ENCODE measurements around the gene EMILIN1. TPM values are rescaled to one million over a fixed set of nuclear protein-coding genes. Genes with fewer than 3 reads are reported as not detected.

EMILIN1 gene
- total RNA-seq, 1 experiment from 2014 or later: 0.19 TPM

DNA sequence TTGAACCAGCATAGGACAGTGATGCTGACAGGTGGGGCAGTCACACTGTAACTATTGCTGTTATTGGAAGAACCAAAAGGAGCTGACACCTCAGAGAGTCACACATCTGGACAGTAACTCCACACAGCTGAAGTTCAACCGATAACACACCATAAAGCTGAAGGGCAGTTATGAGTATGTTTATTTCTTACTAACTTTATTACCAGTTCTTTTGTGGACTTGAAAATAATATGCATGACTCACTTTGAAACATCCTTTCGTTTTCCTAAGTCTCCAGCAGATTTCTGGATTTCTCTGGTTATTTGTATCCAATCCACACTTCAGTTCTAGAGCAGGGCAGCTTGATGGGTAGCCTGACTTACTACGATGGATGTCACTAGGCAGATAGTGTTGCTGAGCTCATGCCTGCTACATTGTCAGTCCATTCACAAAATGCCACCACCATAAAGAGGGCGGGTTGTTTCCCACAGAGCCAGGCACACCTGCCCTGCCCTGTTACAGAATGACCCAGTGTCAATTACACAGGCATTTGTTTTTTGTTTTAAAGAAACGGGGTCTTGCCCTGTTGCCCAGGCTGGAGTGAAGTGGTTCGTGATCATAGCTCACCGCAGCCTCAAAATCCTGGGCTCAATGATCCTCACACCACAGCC, 35.3 kb upstream of the EMILIN1 start:
- no TSS peak for BruUV-seq (replicated peaks)
- Mint-ChIP-seq H3K9me3 (ENCODE audit: low read depth, unreplicated experiment) (no peaks in the 10 kb centered on the region), H3K27me3 (ENCODE audit: unreplicated experiment) (no peaks in the 10 kb centered on the region), H3K36me3 (ENCODE audit: insufficient read depth, unreplicated experiment) (peaks cover 29% of the 10 kb centered on the region), H3K4me3 (ENCODE audit: low read depth, unreplicated experiment) (no peak overlapping the region), H3K4me1 (ENCODE audit: low read depth, unreplicated experiment) (no peaks in the 10 kb centered on the region), H3K27ac (ENCODE audit: unreplicated experiment) (no peak overlapping the region)
- intact Hi-C loops (cut with micrococcal nuclease; ENCODE audit: unreplicated experiment): no loop called here
- TF ChIP-seq CTCF (IDR thresholded peaks at IDR 0.05; ENCODE audit: unreplicated experiment): no peak
- no peak for DNase-seq
- CTCF ChIA-PET: no interaction called here

GRCh38 chr2:27049422-27050280, 28.8 kb upstream of the EMILIN1 start:
- Mint-ChIP-seq H3K4me1 (ENCODE audit: low read depth, unreplicated experiment) (peaks cover 20% of the 10 kb centered on the region), H3K36me3 (ENCODE audit: insufficient read depth, unreplicated experiment) (peaks cover 58% of the 10 kb centered on the region), H3K27ac (ENCODE audit: unreplicated experiment) (peak overlapping the region; percentile 99), H3K27me3 (ENCODE audit: unreplicated experiment) (peaks cover 17% of the 10 kb centered on the region), H3K4me3 (ENCODE audit: low read depth, unreplicated experiment) (peak overlapping the region; percentile 91), H3K9me3 (ENCODE audit: low read depth, unreplicated experiment) (no peaks in the 10 kb centered on the region)
- intact Hi-C loops (cut with micrococcal nuclease; ENCODE audit: unreplicated experiment): loop anchor here (2.0 kb wide), 1 partner anchor 17 kb away; the partner anchor contains the start of gene TMEM214
- TF ChIP-seq CTCF (IDR thresholded peaks at IDR 0.05; ENCODE audit: unreplicated experiment): no peak
- no TSS peak for BruUV-seq (replicated peaks)
- no peak for DNase-seq
- CTCF ChIA-PET: interaction anchor here (0.6 to 2.1 kb wide), 8 partner anchors 10 to 1535 kb away, joined by 3 to 11 read pairs (median 6); partner anchors contain the start of genes OST4 and TMEM214

DNA sequence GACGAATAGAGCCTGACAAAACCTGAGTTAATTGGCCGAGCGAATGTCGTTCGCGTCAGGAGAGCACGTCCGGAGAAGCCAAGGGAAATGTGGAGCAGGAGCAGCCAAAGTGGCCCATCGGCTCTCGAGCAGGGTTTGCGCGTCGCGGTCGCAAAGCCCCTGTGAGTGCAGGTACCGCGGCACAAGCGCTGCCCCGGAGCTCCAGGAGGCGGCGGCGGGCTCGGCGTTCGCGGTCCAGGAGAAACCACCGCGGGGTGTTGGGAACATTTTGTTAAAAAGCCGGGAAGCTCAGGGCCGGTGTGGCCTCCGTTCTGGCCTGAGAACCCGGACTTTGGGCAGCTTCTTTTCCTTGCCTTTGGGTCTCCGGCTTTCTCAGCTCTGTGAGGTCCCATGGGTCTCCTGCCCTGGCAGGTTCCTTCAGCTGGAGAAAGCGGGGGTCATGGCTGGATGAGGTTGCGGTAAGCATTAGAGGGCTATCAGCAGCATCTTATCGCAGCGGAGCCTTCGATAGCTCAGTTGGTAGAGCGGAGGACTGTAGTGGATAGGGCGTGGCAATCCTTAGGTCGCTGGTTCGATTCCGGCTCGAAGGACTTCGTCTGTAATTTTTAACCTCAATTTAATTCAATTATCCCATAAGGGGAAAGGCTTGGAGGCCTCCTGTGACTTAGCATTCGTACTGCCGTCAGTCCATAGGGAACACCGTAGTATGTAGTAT, 28.0 kb upstream of the EMILIN1 start:
- Mint-ChIP-seq H3K27me3 (ENCODE audit: unreplicated experiment) (peaks cover 17% of the 10 kb centered on the region), H3K9me3 (ENCODE audit: low read depth, unreplicated experiment) (no peaks in the 10 kb centered on the region), H3K4me1 (ENCODE audit: low read depth, unreplicated experiment) (peaks cover 20% of the 10 kb centered on the region), H3K27ac (ENCODE audit: unreplicated experiment) (peak overlapping the region; percentile 99), H3K36me3 (ENCODE audit: insufficient read depth, unreplicated experiment) (peaks cover 55% of the 10 kb centered on the region), H3K4me3 (ENCODE audit: low read depth, unreplicated experiment) (peak overlapping the region; percentile 91)
- intact Hi-C loops (cut with micrococcal nuclease; ENCODE audit: unreplicated experiment): loop anchor here (2.0 kb wide), 1 partner anchor 18 kb away; the partner anchor contains the start of gene TMEM214
- CTCF ChIA-PET: interaction anchor here (0.6 to 2.1 kb wide), 9 partner anchors 11 to 1534 kb away, joined by 3 to 11 read pairs (median 6); partner anchors contain the start of genes OST4 and TMEM214
- peak; percentile 40 for TF ChIP-seq CTCF (IDR thresholded peaks at IDR 0.05; ENCODE audit: unreplicated experiment)
- peak; percentile 91 for DNase-seq
- BruUV-seq (replicated peaks): no TSS peak
